SKM-1 (cell line): Measurements from ENCODE around the gene LYSMD3.

Experiments used
- DNase-seq: peaks from one replicate; lab custom pipeline; 2025; ENCODE audit not compliant: unreplicated experiment; lab: John Stamatoyannopoulos, UW

Gene LYSMD3

DNA sequence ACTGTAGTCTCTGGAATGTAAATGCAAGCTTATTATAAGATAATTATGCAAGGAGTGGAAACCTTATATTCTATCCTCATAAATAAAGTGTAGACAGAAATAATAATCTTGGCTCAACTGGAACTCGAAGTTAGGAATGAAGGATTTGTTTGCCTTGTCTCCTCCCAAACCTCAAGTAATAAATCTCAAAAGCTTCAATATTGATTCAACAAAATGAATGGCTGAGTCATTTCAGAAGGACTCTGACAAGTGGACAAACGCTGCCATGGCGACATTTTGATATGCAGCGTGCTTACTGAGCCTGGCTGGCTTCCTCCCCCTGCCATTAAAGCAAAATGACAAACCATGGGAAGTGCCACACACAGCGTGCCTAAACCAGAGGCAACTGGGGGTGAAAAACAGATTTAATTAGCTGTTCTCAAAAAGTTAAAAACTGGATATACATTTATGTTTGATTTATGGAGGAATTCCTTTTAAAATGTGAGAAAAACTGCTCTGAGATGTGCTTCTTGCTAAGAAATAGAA is 18.7 kb upstream of the LYSMD3 start:
- DNase-seq, result no peak

DNA sequence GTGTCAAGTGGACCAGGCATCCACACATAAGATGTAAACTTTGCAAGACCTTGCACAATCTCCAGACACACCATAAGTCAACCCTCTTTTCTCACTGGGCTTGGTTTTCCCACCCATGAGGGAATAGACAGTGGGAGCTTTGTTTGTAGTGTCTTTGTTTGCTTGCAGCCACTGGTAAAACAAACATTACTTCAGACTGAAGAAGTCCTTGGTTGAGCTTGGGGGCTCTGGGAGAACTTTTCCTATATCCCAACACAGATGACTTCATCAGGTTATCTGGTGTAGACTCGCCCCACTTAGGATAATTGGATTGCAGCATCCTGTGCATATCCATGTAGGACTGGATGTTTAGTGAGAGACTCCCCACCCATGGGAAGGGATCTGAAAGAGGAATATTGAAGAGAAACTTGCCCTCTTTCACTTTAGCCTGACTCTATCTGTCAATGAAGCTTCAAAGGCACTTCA is 17.7 kb upstream of the LYSMD3 start:
- DNase-seq, result no peak

DNA sequence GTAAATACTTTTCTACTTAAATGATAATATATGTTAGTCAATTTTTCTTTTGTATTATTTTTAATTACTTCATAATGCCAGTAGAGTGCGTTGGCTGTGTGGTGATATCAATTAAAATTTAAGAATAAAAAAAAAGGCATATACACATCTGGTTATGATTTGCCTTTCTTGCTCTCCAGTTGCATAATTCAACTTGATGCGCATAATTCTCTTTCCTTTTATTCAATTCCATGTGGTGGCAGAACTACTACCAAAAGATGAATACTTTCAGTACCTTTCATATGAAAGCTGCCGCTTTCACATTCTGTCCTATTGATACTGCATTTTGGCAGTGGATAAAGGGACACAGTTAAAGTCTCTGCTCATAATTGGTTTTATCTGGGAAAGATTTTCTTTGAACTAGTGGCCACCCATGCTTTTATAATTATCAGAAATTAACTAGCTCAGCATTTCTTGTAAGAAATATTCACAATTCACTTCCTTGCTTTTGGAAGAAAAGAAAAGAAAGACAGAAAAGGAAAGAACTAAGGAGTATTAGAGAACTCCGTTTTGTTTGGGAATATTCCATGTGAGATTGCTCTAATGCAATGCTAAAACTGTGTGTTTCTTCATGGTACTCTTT is 16.9 kb upstream of the LYSMD3 start:
- DNase-seq, result no peak

DNA sequence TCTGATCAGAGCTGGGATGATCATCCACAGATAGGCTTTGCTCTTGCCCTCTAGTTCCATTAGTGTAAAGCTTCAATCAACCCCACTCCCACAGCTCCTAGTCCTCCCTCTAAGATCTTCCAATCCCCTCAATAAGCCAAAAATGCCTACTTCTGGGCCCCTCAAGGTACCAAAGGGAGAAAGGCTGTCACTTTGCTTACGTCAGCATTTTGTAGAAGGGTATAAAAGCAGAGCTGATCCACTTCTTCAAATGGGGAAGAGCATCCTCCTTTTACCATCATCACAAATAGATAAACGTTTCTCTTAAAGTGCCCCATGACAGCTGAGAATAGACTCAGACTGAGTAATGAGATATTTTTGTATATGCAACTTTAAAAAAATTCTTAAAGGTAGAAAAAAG is 16.1 kb upstream of the LYSMD3 start:
- DNase-seq, result no peak

DNA sequence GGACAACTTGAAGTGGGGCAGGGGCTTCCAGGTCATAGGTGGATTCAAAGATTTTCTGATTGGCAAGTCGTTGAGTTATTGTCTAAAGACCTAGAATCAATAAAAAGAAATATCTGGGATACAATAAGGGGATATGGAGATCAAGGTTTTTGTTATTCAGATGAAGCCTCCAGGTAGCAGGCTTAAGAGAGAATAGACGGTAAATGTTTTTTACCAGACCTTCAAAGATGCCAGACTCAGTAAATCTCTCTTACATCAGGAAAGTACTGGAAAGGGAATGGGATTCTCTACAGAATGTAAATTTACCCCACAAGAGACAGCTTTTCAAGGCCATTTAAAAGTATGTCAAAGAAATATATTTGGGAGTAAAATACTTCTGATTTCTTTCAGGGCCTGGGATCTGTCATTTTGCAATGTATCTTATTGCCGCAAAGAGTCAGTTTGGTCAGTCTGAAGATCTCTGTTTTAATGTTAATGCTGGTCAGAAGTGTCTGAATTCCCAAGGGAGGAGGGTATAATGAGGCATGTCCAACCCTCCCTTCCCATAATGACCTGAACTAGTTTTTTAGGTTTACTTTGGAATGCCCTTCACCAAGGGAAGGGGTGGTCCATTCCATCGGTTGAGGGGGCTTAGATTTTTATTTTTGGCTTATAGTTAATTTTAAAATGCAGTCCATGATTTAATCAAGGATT is 13.6 kb upstream of the LYSMD3 start:
- no peak for DNase-seq

DNA sequence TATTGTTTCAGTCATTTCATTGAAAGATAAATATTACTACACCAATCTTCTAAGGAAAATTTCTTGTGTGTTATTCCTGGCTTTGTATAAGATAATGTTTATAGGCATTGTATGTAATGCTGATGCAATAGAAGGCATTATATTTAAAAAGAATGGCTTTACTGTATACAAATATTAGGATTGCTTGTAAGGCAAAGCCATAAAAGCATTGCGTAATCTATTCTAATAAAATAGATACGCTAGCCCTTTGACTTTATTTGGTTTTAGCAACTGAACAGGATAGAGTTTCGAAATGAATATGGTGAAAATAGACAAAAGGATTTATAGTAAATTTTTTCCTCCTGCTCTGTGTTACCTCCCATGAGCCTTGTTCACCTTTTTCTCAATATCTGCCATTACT is 5.5 kb upstream of the LYSMD3 start:
- no peak for DNase-seq

DNA sequence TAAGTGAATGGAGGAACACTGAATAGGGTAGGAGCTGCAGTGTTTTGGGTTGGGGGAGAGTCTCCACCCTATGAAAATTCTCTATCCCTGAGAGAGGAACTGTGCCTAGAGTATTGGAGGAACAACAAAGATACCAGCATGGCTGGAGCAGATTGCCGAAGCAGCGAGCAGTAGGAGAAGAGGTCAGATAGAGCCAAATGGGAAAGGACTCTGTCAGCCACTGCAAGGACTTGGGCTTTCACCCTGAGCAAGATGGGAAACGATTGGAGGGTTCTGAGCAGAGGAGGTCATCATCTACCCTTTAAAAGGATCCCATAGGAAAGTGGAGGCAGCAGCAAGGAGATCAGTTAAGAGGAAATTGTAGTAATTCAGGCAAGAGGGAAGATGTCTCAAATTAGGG is 4.4 kb upstream of the LYSMD3 start:
- DNase-seq, result no peak

DNA sequence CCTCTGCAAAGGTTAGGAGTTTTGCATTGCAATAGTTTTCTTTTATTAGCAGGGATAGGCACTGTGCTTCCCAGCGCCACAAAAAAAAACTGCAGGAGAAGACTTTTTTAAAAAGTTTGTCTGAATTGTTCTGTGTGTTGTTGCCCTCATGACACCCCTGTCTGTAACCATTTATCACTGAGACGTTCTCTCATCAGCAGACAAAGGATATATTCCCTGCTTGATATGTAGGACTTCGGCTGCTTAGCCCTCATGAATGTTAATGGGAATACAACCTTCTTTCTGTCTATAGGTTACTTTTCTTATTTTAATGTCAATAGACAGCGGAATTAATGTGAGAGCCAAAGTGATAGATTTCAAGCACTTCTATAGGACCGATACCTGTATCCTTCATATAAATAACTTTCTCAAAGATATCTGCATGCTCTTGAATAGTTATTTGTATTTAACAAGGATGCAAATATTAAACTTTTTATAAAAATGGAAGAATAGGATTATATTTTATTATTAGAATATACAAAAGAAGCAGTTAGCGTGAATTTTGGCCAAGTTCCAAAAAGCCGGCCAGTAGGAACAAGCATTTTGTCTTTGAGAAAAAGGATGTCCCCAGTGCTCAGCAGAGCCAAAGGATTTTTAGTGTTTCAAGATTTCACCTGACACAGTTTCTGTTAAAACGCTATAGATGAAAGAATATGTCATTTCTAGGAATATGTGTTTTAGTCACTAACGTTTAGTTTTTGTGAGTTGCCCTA is 1.5 kb upstream of the LYSMD3 start:
- DNase-seq, result no peak

DNA sequence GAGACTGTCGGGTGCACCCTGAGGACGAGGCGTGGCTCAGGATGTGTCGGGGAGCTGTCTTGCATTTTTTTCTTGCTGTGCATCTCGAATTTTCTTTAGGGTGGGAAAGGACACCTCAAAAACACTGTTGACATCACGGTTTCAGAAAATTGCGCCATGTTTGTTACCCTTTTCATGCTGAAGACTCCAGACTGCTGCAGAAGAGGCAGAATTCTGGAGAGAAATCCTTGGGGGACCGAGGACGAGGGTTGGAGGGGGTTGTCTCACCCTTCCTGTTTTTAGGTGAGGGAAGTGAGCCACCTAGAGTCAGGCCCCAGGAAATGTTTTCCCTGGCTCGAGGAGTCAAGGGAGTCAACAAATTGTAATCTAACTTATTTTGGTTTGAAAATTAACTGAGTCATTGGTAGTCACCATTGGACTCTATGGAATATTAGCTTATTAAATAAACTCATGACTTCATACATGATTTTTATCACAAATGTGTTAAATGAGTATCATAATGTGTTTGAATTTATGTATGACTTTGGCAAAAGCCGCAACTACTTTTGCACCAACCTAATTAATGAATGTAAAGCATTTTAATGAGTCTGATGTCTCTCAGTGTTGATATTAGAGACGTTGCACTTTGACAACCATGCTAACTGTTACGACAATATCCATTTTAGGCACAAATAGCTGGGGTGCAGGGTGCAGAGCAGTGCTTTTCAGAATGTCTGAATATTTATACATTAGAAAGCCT is 724 bp upstream of the LYSMD3 start:
- DNase-seq, result peak; percentile 75

DNA sequence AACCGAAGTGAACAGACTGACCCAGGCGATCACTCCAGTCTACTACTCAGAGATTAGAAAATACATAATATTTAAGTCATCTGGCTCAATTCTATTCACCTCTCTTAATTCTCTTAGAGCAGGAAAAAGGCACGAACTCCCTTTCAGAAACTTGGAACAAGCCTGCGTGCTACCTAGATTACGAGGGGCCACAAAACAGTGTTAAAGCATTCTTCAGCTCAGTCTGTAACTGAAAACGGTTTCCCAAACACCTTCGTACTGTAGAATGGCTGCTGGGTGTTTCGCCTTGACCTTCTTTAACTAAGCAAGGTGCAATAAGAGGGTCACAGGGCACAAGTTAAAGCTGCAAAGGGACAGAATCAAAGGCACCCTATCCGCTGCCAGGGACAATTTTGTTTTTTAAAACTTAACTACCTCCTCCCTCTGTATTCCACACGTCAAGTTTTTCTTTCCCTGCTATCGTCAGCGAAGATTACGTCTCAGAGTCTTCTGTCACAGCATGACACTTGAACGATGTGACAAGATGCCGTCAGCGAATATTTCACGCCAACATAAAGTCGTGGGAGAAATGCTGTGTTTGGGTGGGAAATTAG is 687 bp downstream of the LYSMD3 start:
- no peak for DNase-seq

DNA sequence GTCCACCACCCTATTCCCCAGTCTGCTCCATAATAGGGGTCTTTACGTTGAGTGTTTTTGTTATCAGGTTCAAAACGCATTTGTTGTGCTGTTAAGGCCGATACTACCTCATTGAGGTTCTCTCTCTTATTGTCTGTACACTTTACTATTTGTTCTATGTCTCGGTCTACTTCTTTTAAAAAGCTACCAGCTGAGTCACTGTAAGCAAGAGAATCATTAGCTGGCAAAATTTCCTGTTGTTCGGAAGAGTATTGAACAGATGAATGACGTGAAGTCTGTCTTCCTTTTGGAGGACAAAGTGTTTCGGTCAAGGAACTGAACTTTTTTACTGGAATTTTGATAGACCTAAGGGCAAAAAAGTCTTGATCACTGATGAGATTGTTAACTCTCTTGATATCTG is 10.3 kb downstream of the LYSMD3 start:
- DNase-seq, result no peak

DNA sequence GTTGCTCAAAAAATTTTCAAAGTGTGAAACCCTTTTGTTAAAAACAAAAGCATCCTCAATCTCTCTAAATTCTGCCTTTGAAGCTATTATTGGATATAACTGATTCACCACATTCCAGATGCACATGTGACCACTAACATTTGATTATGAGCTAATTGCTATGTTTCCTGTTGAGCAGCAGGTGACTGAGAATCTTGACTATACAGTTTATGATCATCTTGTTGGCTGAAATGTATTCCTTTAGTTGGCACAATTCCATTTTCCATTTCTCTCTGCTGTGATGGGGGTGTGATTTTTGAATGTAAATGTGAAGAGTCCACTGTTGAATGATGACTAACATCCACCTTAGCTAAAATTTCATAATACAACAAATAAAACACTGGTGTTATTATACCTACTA is 10.7 kb downstream of the LYSMD3 start:
- DNase-seq, result no peak

DNA sequence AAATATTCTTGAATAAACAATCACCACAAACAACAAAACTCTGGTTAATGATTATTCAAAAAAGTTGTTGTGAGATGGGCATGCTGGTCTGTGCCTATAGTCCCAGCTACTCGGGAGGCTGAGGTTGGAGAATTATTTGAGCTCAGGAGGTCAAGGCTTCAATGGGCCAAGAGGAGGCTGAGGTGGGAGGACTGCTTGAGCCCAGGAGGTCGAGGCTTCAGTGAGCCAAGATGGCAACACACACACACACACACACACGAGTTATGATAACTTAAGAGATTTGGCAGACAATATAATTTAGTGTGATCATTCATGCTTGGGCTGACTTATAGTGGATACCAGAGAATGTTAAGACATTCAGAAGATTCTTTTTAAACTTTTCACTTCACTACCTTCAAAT is 14.9 kb downstream of the LYSMD3 start:
- DNase-seq, result no peak

DNA sequence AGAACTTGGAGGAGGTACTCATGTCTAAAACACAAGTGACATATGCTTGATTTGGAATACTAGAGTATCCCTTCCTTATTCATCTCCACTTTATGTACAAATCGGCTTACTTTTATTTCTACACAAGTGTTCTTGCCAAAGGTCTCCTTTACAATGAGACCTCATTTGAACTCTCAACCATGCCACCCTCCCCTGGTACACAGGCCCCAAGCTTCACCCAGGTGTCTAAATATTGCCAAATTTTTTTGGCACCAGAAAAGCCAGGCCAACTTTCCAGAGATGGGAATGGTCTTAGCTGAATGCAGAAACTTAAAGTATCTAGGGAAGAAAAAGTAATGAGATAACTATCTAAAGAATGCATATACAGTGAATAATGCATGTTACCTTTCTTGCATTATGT is 18.9 kb downstream of the LYSMD3 start:
- no peak for DNase-seq

DNA sequence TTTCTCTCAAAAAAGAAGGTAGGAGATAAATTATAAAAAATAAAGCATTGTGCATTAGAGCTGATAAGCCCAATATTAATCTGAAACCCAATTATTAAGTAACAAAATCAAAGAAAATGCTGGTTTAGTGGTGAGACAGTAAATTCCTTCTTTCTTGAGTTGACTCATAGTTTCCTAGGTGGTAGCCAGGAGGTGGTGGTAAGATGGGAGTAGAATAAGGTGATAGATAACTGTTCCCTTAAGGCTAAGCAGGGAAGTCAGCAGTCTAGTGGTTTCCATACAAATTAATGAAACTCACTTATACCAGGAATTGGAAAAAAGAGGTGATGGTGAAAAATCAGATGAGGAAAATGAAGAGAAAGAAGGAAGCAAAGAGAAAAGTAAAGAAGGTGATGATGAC is 23.2 kb downstream of the LYSMD3 start:
- no peak for DNase-seq

DNA sequence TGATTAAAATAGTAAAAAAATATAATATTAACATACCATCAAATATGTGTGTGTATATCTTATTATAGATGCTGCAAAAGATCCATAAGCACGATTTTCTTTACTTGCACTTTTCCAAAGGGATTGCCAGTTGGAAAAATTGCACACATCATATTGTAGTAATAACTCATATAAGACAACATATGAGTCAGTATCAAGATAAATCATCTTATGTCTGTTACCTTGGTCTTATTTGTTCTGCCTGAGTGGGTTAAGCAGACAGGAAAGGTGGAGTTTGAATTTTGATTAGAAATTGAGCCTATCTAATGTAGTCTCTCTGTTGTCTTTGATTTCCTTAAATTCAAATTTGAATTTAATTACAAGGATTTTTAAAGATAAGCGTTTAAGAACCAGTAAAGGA is 24.6 kb downstream of the LYSMD3 start:
- DNase-seq, result no peak

DNA sequence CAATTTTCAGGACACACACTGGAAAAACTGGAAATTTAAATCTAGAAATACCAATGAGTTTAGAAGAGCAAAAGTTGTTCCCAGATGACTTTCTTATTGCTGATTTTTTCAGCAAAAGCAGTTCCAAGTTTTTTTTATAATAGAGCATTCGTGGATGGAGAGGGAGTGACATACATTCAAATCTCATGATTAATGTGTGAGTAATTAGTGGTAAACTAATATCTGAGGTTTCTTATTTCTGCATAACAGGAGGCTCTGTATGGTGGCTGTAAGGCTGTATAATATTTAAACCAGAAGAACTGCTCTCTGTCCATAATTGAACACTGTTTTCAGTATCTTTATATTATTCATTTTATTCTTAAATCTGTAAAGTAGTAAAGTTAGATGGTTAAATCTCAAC is 25.8 kb downstream of the LYSMD3 start:
- DNase-seq, result no peak

DNA sequence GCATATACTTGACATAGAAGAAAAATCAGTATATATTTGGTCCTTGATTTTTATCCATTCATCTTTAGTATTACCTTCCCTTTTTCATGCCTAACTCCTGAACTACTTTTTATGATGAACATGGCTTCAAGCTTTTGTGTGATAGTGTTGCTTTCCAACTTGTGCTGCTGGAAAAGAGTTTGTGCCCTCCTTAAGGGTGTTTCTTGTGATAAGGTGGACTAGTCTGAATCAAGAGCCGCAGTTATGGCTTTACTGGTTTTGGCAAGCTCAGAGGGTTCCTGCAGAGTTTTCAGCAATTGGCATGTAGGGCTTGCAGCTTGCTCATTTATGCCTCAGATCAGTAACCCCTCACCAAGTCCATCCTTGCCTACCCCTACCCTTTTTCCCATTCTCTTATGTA is 34.2 kb downstream of the LYSMD3 start:
- no peak for DNase-seq

DNA sequence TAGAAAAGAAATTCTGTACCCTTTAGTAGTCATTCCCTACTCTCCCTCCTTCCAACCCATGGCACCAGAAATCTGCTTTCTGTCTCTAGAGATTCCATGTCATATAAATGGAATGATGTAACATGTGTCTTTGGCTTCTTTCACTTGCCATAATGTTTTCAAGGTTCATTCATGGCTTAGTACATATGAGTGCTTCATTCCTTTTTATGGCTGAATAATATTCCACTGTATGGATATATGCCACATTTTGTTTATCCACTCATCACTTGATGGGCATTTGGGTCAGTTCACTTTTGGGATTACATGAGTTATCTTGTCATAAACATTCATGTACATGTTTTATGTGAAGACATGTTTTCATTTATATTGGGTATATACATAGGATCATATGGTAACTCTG is 35.3 kb downstream of the LYSMD3 start:
- no peak for DNase-seq

DNA sequence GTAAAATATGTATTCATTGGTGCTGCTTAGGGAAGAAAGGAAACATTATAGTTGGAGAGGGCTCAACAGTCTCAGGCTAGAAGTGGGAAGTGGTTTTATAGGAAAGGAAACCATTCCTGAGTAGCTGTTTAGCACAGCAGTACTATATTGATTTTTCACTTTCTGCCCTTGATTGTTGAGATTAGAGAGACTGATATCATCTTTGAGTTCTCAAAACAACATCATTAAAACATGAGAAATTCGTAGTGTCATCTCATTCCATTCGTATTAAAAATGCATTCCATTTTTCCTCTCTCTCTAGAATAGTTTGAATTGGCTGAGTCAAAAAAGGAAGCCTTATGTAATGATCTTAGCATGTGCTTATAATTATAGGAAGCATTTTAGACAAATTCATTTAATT is 40.6 kb downstream of the LYSMD3 start:
- no peak for DNase-seq

DNA sequence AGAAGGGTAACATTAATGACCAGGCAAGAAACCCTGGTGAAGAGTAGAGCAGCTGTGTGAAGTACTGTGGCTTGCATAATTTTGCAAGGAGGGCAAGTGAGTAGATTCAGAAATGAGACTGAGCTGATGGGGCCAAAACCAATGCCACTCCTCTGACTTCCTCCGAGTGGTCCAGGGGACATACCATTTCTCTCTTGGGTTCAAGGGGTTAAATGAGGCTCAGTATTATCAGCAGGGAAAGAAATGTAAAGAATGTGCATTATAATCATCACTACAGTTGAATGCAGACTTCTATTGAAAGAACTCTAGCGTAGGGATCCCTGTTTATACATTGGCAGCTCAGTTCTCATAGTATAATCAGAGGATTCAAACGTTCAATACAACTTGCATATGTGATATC is 44.8 kb downstream of the LYSMD3 start:
- DNase-seq, result no peak
